Fibroblast of skin of left biceps (primary cell): ENCODE measurements around the gene TRAF2.

Experiments
- DNase-seq, 2 experiments: peaks; one replicate each; pipeline ENCODE4 v3.0.0-alpha.2; 2013; ENCODE audit warnings: low read depth in 2 of 2

The TRAF2 gene

GRCh38 chr9:136949817-136950655 lies 63.7 kb downstream of the TRAF2 start:
- peak; percentile 30 to 35 for DNase-seq

DNA sequence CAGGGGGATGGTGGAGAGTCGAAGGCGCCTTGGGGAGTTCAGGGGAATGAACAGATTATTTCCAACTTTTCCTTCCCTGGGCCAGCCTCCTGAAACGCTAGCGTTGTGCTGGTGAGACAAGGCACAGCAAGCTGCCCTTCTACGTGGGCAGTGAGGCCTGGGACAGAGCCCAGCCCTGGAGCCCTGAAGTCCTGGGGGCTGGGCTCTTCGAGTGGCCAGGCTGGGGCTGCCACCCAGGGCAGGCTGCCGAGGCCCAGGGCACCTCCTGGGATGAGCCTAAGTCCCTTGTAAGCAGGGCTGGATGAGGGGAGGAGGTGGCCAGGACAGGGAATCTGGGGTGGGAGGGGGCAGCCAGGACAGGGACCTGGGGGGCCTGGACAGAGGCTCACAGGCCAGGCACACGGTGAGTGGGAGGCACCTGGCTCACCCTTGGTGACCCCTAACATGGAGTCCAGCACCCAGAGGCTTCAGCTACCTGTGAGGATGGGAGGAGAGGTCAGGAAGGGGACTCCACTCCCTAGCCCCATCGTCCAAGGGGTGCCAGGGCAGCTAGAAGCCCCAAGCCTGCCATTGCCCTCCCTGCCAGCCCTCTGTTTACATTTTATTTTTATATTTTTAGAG lies 64.5 kb downstream of the TRAF2 start:
- no peak for DNase-seq

DNA sequence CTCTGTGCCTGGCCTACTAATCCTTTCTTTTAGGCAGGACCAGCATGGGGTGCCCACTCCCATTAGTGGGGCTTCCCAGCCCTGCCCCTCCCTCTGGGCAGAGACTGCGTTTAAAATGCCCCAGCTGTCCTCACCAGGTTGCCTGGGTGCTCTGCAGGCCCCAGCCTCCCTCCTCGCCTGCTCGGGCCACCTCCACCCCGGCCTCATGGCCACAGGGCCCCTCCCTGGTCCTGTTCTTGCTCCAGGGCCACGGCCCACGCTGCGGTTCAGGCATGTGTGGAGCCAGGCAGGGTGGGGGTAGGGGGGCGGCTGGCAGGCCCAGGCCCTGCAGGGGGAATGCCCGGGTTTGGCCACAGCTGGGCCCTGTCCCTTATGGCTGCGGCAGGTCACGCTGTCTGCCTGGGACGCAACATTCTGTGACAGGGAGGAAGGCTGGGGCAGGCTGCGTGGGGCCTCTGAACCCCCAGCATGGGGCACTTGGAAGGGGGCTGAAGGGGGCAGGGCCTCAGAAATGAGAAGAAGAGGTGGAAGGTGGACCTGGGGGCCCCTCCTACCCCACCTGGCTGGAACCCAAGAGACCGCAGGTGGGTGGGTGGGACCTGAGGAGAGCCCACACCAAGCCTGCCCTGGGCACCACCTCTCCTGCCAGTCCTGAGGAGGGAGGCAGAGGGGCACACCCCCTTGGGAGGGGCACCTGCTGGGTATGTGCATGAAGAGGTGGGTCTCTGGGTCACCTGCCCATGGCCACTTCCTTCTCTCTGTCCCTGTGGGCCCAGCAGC lies 65.4 kb downstream of the TRAF2 start, which contains the start of gene LCN12:
Gene LCN12, plus strand, starts transcription at position 733 of the 780 bp plus-strand sequence. CDS start 55 bp downstream, outside the sequence.
- no peak for DNase-seq

GRCh38 chr9:136952321-136952850 lies 66.1 kb downstream of the TRAF2 start:
- no peak for DNase-seq

DNA sequence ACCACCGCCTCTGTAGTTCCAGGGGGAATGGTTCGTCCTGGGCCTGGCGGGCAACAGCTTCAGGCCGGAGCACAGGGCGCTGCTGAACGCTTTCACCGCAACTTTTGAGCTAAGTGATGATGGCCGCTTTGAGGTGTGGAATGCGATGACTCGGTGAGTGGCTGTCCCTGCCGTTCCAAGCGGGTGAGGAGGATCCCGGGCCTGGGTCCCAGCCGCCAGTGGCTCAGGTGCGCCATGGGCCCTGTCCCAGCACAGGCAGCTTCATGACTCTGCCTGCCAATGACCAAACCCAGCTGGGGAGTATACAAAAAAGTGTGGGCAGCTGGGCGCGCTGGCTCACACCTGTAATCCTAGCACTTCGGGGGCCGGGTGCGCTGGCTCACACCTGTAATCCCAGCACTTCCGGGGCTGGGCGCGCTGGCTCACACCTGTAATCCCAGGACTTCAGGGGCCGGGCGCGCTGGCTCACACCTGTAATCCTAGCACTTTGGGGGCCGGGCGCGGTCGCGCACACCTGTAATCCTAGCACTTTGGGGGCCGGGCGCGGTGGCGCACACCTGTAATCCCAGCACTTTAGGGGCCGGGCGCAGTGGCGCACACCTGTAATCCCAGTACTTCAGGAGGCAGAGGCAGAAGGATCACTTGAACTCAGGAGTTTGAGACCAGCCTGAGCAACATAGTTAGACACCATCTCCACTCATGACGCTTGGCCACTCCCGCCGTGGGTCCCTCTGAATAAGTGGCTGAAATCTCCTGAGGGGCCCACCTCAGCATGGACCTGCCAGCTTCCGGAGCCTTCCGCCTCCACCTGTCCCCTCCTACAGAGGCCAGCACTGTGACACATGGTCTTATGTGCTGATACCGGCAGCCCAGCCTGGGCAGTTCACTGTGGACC lies 66.8 kb downstream of the TRAF2 start:
- DNase-seq: no peak

- DNase-seq: no peak
Measured at GRCh38 chr9:136953771-136954269, 67.5 kb downstream of the TRAF2 start.

- DNase-seq: no peak
Measured at GRCh38 chr9:136954270-136955083, 68.2 kb downstream of the TRAF2 start.

DNA sequence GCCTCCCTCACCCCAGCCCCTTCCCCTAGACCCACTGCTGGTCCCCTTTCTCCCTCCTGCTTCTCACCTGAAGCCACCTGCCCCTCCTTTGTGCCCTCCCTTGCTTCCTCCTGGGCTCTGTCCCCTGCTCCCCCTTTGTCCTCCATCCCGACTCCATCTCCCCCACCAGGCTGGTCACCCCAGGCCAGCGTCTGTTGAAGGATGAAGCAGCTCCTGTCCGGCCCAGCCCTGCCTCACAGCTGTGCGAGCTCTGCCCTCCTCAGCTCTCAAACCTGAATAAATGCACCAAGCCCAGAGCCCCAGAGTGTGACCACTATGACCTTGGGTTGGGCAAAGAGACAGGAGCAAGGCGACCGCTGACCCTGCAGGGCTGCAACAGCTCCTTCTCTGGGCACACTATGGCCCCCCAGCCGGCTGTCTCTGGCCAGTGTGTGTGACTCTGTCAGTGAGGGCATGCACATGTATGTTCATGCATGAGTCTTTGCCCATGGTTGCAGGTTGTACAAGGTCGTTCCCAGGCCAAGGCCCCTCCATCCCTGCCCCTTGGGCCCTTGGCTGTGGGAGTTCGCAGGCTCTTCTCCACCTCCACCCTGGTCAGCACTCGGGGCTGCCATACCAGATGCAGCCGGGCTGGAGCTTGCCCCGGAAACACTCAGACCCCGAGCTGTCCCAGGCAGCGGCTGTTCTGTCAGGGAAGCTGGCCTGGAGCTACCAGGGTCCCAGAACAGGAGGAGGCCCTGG lies 69.1 kb downstream of the TRAF2 start:
- no peak for DNase-seq

DNA sequence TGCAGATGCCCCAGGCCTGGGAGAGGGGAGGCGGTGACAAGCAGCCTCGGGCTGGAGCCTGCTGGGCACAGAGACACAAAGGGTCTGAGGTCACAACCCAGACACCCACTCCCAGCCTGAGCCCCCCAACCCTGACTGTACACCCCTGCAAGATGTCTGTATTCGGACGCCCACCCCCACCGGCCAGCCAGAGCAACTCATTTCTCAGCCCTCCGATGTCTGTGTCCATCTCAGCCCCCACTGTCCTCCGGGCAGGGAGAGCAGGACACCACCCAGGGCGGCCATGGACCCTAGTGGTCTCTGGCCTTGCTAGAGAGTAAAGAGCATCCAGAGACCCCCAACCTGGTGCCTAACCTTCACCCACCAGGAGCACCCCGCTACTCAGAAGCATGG lies 69.6 kb downstream of the TRAF2 start:
- no peak for DNase-seq

- no peak for DNase-seq
Measured at GRCh38 chr9:136956604-136957003, 70.3 kb downstream of the TRAF2 start.

DNA sequence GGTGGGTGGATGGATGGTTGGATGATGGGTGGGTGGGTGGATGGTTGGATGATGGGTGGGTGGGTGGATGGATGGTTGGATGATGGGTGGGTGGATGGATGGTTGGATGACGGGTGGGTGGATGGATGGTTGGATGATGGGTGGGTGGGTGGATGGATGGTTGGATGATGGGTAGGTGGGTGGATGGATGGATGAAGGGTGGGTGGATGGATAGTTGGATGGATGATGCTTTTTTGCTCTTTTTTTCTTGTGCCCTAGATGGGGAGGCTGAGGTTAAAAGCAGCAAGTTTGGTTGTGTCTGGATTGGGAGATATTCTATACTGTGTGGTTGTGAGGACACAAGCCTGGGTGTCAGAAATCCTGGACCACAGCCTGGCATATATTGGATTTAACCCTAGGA lies 71.1 kb downstream of the TRAF2 start:
- DNase-seq: no peak

DNA sequence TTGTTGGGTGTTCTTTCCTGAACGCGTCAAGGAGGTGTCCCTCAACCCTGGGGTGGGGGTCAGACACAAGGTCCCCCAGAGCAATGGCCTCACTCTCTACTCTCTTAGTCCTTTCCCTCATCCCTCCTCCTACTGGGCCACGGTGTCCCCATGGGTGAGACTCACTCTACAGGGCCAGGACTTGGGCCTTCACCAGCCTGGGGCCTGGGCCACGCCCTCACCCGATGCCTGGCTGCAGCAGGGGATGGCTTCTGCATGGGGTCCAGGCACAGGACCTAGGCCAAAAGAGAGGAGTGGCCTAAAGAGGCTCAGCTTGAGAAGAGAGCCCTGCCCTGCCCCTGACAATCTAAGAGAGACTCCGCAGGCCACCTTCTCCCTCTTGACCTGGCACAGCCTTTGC lies 71.6 kb downstream of the TRAF2 start:
- DNase-seq: no peak

- no peak for DNase-seq
Measured at GRCh38 chr9:136958473-136958872, 72.2 kb downstream of the TRAF2 start.

DNA sequence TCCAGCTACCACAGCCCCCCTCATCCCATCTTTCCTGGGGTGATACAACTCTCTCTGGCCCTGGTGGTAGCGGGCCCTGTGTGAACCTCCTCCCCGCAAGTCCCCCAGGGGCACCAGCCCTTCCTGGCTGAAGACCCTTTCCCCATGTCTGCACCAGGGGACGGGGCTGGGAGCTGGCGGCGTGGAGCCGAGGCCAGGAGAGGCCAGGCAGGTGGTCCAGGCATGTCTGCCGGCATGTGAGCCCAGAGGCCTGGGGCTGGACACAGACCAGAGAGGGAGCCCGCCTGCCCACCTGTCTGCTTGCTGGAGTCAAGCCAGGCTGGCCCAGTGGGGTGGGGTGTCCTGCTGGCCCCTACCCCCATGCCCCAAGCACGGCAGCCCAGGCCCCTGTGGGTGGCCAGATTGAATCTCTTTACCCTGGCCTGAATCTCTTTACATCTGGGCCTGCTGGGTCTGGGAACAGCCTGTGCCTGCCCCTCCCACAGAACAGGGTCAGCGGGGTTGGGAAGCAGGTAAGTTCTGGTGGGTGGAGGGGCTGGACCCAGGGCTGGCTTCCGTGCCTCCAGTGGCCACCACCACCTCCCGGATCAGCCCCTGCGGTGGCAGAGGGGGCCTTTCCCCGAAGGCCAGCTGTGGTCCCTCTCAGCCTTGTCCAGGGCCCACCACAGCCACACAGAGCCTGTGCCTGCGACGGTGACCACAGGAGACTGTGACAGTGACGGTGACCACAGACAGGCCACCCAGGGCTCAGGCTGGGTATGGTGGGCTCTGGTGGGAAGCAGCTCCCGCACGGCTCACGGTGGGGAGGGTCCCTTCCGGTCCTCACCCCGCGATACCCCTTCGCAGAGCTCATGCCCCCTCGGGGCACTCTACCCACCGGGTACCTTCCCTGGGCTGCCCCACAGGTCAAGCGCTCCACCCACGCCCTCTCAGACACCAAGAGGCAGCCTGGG lies 72.9 kb downstream of the TRAF2 start:
- DNase-seq: no peak

DNA sequence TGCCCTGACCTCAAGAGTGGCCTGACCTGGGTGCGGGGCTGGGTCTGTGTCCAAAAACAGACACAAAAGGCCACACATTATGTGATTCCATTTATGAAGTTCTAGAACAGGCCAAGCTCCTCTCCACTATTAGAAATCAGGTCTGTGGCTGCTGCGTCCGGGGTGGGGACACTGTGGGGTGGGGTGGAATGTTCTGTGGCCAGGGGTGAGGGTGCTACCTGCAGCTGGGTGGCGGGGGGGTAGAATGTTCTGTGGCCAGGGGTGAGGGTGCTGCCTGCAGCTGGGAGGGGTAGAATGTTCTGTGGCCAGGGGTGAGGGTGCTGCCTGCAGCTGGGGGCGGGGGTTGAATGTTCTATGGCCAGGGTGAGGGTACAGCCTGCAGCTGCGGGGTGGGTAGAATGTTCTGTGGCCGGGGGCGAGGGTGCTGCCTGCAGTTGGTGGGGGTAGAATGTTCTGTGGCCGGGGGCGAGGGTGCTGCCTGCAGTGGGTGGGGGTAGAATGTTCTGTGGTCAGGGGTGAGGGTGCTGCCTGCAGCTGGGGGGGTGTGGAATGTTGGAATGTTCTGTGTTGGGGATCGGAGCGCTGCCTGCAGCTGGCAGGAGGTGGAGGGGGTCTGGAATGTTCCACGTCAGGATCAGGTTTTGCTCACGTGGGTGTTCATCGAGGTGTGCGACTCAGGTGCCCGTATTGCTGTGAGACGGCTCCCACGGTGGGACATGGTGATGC lies 74.1 kb downstream of the TRAF2 start:
- no peak for DNase-seq

DNA sequence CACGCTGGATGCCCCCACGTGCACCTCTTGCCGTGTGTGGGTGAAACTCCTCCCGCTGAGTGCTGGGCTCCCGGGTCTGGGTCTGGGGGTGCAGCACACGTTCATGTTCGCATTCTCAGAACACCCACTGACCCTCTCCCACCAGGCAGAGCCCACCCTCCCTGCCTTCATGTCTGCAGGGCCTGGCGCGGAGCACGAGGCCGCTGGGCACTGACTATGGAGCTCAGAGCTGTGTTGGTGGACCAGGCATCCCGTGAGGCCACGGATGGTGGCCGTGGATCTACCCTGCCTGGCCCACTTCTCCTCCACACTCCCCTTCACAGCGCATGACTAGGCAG lies 74.6 kb downstream of the TRAF2 start:
- no peak for DNase-seq

DNA sequence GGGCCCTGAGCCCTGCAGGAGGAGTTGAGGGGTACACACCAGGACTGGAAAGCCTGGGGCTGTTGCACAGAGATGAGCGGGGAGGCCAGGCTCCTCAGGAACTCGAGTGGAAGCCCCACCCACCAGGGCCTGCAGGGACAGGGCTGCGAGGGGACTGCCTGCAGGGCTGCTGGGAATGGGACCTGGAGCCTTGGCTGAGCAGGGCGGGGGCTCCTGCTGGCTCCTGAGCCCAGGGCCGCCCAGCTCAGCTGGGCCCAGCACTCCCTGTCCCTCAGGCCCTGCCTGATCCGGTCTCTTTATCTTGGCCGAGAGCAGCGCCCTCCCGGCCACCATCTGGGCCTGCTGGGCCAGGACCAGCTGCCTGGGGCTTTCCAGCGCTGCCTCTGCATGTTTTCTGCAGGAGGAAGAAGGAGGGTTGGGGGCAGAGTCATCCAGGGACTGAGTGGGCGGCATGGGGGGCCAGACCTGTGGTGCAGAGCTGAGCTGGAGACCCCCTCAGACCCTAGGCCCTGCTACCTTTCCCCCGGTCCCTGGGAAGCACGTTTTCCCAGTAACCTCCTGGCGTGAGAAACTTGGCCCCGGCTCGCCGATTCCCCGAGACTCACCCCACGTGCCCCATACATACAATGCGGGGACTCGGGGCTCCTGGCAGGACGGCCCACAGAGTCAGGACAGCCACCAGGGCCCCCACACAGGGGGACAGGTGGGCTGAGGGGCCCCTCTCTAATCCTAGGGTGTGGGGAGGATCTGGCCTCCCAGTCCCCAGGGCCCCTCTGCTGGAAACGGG lies 75.2 kb downstream of the TRAF2 start:
- DNase-seq: no peak
